DMS79 treated with DMSO at 0.1 percent for 48 hours (cell line): ENCODE measurements around the gene DENND1B.

Source experiments
- DNase-seq: peaks from one replicate; lab custom pipeline; 2025; lab: John Stamatoyannopoulos, UW

The DENND1B gene

DNA sequence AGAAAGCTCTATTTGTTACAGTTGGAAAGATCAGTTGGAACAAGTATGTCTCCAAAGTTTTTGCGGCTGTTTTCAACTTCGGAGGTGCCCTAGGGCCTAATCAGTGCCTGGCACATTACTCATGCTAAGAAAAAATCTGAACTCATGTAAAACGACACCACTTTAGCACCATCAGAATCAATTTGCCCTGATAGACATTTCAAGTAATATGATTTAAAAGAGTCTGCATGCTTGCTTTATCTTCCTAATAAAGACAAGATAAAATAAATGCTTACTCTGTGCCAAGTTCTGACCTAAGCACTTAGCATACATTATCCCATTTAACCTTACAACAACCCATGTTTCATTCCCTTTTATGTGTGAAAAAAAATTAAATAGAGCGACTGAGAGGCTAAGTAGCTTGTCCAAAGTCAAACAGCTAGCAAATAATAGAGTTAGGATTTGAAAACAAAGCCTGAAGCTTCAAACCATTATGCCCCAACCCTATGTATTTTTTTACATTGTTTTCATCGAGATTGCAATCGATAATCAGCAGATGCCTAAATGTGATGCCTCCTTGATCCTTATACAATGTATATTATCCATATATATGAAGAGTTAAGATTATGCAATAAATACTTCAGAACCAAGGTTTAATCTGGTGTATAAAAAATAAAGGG is 91.3 kb downstream of the DENND1B start:
- DNase-seq, result no peak

DNA sequence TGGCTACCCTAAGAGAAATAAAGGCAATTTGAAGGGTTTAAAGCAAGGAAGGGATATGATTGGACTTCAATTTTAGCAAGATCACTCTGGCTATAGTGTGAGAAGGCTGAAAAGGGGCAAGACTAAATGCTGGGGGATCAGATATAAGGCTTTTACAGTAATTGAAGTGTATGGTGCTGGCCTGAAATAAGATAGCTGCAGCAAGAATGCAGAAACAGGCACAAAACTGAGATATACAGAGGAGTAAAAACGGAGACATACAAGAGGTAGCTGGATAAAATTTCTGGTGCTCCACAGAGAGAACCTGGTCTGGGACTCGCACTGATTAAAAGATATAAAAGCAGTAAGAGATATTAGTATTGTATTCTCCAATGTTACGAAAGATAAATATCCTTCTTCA is 92.0 kb downstream of the DENND1B start:
- no peak for DNase-seq

DNA sequence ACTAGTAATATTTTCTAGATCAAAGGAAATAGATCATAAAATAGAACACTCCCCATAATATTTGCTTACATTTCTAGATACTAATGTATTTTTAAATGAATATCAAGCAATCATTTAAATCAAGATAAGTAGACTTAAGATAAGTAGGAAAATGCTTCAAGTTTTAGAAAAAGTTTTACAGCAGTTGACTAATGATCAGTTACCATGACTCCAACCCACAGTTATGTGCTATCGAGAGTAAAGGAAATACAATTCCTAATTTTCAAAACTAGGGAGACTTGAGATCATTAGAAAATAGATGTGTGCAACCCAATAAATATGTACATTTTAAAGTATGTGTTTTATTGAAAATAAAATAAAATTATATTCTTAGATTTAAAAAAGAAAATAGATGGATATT is 95.0 kb downstream of the DENND1B start:
- DNase-seq, result no peak

GRCh38 chr1:197677752-197678295 is 97.5 kb downstream of the DENND1B start:
- no peak for DNase-seq

GRCh38 chr1:197677313-197677712 is 98.0 kb downstream of the DENND1B start:
- no peak for DNase-seq

DNA sequence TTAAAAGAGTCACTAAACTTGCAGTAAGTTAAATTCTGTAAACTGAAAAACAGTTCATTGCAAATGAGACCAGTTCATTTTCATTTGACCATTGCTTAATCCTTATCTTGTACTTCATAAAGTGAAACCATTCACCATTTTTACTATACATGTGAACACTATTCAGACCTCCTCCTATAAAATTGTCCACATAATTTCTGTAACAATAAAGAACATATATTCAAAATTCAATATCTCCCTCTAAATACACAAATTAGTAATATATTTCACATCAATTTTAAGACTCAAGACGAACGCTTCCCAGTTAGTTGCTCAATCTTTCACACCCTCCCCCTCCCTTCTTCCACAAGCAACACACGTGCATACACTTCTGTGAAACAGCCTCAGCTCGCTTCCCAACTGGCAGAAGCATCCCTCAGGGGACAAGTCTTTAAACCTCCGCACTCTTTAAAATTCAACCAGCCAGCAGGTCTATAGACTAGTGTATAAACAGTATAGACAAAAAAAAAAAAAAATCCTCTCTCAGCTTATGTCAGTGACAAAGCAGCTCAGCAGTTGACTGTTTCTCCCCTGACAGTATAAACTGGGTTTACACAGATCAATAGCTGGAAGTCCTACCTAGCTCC is 99.6 kb downstream of the DENND1B start:
- DNase-seq, result no peak

- no peak for DNase-seq
Measured at GRCh38 chr1:197674286-197674685, 101.0 kb downstream of the DENND1B start.

DNA sequence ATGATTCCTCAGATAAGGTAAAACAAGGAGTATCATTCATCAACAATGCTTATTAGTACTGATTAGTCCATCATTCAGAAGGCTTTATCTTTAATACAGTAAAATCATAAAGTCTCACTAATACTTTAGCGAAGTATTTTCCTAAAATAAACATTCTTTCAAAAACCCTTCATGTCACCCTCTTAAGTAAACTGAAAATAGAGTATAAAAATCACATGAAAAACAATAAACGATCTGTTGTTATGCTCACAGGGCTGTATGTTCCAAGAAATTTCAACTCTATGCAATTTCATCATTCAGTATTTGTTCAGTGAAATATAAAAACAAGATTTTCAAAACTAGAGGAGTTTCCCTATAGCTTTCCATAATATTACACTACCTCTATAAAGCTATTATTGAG is 102.0 kb downstream of the DENND1B start:
- no peak for DNase-seq

DNA sequence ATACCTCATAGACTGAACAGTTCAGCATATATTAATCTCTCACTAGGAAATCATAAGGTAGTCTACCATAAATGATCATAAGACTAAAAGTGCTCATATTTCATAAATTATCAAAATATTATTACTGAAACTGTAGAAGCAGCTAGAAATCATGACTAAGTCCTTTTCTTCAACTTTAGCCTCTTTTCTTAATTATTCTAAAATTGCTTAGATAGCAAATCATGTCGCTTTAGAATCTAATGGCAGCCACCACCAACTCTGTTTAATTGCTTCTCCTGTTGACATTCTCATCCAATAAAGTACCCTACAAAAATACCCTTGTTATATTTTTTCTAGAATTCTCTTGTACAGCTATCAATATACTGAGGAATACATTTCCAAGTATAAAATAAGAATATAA is 102.9 kb downstream of the DENND1B start:
- no peak for DNase-seq

DNA sequence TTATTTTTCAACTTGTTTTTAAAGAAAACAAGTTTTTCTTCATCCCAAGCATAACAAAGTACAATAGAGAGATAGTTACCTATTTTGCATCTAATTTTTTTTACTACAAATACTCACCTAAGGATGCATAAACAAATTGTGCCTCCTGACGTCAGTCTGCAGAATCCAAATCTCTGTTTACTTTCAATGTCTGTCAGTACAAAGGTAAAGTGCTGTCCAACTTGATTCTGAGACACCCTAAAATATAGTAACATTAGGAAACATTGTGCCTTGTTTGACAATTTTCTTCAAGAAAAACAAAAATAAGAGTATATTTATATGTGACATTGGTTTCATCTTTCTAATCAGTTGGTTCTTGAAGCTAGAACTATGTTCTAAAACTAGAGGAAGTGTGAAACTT is 103.4 kb downstream of the DENND1B start:
- DNase-seq, result no peak

GRCh38 chr1:197671140-197671539 is 104.1 kb downstream of the DENND1B start:
- DNase-seq, result no peak

GRCh38 chr1:197666769-197667285 is 108.5 kb downstream of the DENND1B start:
- no peak for DNase-seq

GRCh38 chr1:197664391-197664790 is 110.9 kb downstream of the DENND1B start:
- no peak for DNase-seq

DNA sequence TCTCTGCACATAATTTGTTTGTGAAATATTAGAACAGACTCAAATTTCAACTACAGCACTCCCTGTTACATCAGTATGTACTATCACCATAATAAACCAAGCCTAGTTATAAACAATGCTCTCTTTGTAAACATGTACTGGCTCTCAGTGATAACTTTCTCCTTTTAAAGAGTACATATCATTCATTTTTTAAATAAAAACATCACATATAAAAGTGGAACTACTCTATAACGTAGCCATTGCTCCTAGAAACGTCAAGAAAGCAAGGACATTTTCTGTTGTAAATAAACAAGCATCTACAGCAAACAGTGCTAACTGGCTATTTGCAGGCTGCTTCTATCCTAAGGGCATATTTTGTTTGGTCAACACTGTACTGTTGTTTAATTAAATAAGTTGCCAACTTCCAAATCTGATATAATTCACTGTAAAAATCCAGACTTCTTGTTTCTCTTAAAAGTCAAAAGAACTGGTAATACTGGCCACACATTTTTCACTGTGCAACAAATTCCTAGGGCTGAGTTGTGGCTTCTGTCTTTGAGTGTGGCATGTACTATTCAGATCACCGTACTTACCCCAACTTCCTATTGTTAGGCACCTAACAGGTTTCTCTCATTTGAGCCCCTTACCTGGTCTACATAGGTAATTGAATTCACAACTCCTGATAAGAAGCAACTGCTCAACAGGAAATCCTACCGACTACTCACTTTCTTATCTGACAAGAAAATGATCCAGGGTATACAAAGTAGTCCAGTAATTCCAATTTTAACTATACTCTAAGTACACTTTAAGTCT is 111.9 kb downstream of the DENND1B start:
- no peak for DNase-seq

- no peak for DNase-seq
Measured at GRCh38 chr1:197660389-197660788, 114.9 kb downstream of the DENND1B start.

GRCh38 chr1:197659171-197659570 is 116.1 kb downstream of the DENND1B start:
- DNase-seq, result no peak

GRCh38 chr1:197649188-197649587 is 126.1 kb downstream of the DENND1B start:
- no peak for DNase-seq

- DNase-seq, result no peak
Measured at GRCh38 chr1:197638316-197638715, 137.0 kb downstream of the DENND1B start.

GRCh38 chr1:197637406-197637805 is 137.9 kb downstream of the DENND1B start:
- DNase-seq, result no peak

DNA sequence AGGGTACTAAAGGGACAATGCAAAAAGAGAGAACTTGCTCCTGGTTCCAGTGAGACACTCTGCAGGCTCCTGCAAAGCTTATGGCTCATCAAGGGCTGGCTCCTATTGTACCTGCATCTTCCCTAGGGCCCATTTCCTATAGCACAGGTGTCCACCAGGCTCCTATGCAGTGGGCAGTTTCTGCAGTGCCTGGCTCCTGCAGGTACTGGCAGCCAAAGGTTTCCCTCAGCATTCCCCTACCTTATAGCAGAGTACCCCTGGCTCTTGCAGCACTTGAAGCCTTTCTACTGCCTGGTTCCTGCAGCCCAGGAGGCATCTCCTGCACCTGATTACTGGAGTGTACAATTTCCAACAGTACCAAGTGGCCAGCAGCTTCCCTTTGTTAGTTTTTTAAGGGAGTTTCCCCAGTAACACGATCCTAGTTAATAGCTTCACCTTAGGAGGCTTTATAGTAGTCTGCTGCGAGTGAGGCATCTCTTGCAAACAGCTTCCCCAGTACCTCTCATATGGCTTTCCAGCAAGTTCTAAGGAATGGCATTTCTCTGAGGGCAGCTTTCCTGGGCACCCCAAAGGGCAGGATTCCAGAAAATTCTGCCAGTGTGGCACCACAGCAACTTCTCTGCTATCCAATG is 141.7 kb downstream of the DENND1B start:
- no peak for DNase-seq

DNA sequence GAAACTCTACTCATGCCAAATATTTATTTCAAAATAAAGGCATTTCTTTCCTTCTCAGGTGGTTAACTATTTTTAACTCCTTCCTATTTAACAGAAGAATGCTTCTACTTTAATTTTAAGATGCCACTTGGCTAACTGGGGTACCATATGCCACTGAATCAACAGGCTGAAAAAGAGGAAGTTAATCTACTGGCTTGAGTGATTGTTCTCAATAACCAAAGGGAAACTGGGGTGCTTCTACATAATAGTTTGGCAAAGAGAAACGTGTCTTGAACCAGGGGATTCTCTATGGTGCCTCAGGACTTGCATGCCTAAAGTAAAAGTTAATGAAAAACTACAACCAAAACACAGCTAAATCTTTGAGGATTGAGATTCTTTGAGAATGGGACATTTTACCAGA is 142.6 kb downstream of the DENND1B start:
- DNase-seq, result no peak

GRCh38 chr1:197632005-197632404 is 143.3 kb downstream of the DENND1B start:
- no peak for DNase-seq
